Sigmoid colon (tissue), 7 donors: ENCODE measurements around the gene RGS7. TPM values are rescaled to one million over a fixed set of nuclear protein-coding genes. Genes with fewer than 3 reads are reported as not detected.
"Not testable (repeated sequence)": the region's sequence is repeated elsewhere in the genome, so short reads cannot be mapped to it uniquely, and the experiment has no call there.

Experiments
- DNase-seq: peaks from one replicate; pipeline ENCODE4 v3.0.0-alpha.2; 2019
- H3K27ac ChIP-seq, 4 donors: fragments of 200-600 bp; sonication (generic); one replicate each; pipeline ENCODE4 v1.5.1; 2016 to 2019; ENCODE audit warnings: mild to moderate bottlenecking in 1 of 4
- H3K27me3 ChIP-seq, 3 donors: fragments of 200-600 bp; sonication (generic); one replicate each; pipeline ENCODE4 v1.5.1; 2019; ENCODE audit warnings: mild to moderate bottlenecking in 1 of 3
- H3K36me3 ChIP-seq, 4 donors: fragments of 200-600 bp; sonication (generic); one replicate each; pipeline ENCODE4 v1.5.1; 2016 to 2019
- H3K4me1 ChIP-seq, 4 donors: fragments of 200-600 bp; sonication (generic); one replicate each; pipeline ENCODE4 v1.5.1; 2017 to 2019
- H3K4me3 ChIP-seq, 4 donors: fragments of 200-600 bp; sonication (generic); one replicate each; pipeline ENCODE4 v1.5.1; 2017 to 2019; ENCODE audit warnings: mild to moderate bottlenecking in 2 of 4, moderate library complexity in 1 of 4
- H3K9me3 ChIP-seq, 4 donors: fragments of 200-600 bp in 3 of 4; sonication (generic) in 3 of 4; one replicate each; pipeline versions ENCODE4 v1.5.1 to v1.6.1; 2013 to 2019
- CTCF ChIP-seq, 4 experiments: fragments of 450-650 bp in 3 of 4; fragments of 200-600 bp in 1 of 4; IDR thresholded peaks; one replicate each; pipeline ENCODE4 v1.5.1; 2016 to 2019; ENCODE audit warnings: antibody characterized with exemption in 4 of 4, mild to moderate bottlenecking in 3 of 4, moderate library complexity in 2 of 4
- EP300 ChIP-seq, 4 donors: sonication (generic); formaldehyde crosslinking; IDR thresholded peaks; one replicate each; pipeline ENCODE4 v1.6.1; 2017; ENCODE audit warnings: antibody characterized with exemption in 4 of 4
- POLR2A ChIP-seq, 2 donors: fragments of 450-650 bp; IDR thresholded peaks; one replicate each; pipeline ENCODE4 v1.6.1; 2016; ENCODE audit warnings: antibody characterized with exemption in 2 of 2, mild to moderate bottlenecking in 2 of 2, moderate library complexity in 2 of 2
- POLR2AphosphoS5 ChIP-seq, 4 donors: sonication (generic); formaldehyde crosslinking; IDR thresholded peaks; one replicate each; pipeline ENCODE4 v1.6.1; 2017; ENCODE audit warnings: antibody characterized with exemption in 4 of 4
- WGBS, 2 donors: extraction: QIAGEN DNeasy Blood & Tissue Kit; methylation state at CpG; one replicate each; pipeline ENCODE4 v1.1.7; 2013; 5-methylcytosine and 5-hydroxymethylcytosine counted together
- intact Hi-C: fragments of 100-400 bp; cut with DNase I; formaldehyde crosslinking; loops from one replicate; pipeline ENCODE4 v1.15.1; 2023
- polyA plus RNA-seq, 3 donors: library from polyadenylated mRNA; stranded (reverse); fragments of 200-250 nt; gene quantifications; one replicate each; pipeline ENCODE4 v1.2.3, GENCODE V29; 2013
- total RNA-seq, 4 donors: library from RNA; depleted of rRNA; stranded (reverse); fragments of >200 nt; gene quantifications; one replicate each; pipeline ENCODE4 v1.1.0, GENCODE V29; 2016
- donor health status: healthy with polysubstance abuse.
- donor health status: Bipolar disorder and iron deficiency.
- donor health status: healthy.

RGS7 gene
- total and polyA plus RNA-seq, 7 donors = 0.10 to 1.8 (median 0.33) TPM; not detected in 4

GRCh38 chr1:240987928-240988327, 369.1 kb downstream of the RGS7 start:
- Histone ChIP-seq H3K4me1 (no peaks in the 10 kb centered on the region), H3K27ac (no peak overlapping the region), H3K36me3 (no peaks in the 10 kb centered on the region), H3K4me3 (no peak overlapping the region), H3K27me3 (no peaks in the 10 kb centered on the region), H3K9me3 (no peaks in the 10 kb centered on the region)
- intact Hi-C loops = no loop called here
- 13 to 59% methylated on average over 5 of the region's 5 CpGs for WGBS, 2 donors
- DNase-seq = no peak
- TF ChIP-seq POLR2A (IDR thresholded peaks at IDR 0.05) (no peak), CTCF (IDR thresholded peaks at IDR 0.05) (no peak), POLR2AphosphoS5 (IDR thresholded peaks at IDR 0.05) (no peak), EP300 (IDR thresholded peaks at IDR 0.05) (no peak)

- intact Hi-C loops = no loop called here
- no peaks in the 10 kb centered on the region for H3K4me1 ChIP-seq
- WGBS, 2 donors = 90 to 93% methylated on average over 5 of the region's 5 CpGs
- no peak for TF ChIP-seq EP300 (IDR thresholded peaks at IDR 0.05)
- TF ChIP-seq POLR2AphosphoS5 (IDR thresholded peaks at IDR 0.05) = no peak
- TF ChIP-seq CTCF (IDR thresholded peaks at IDR 0.05) = no peak
- TF ChIP-seq POLR2A (IDR thresholded peaks at IDR 0.05) = no peak
- H3K27me3 ChIP-seq = no peaks in the 10 kb centered on the region
- DNase-seq = no peak
- no peaks in the 10 kb centered on the region for H3K9me3 ChIP-seq
- no peak overlapping the region for H3K4me3 ChIP-seq
- H3K27ac ChIP-seq = no peak overlapping the region
- no peaks in the 10 kb centered on the region for H3K36me3 ChIP-seq
These were observed 371.9 kb downstream of the RGS7 start for GRCh38 chr1:240985081-240985480.

DNA sequence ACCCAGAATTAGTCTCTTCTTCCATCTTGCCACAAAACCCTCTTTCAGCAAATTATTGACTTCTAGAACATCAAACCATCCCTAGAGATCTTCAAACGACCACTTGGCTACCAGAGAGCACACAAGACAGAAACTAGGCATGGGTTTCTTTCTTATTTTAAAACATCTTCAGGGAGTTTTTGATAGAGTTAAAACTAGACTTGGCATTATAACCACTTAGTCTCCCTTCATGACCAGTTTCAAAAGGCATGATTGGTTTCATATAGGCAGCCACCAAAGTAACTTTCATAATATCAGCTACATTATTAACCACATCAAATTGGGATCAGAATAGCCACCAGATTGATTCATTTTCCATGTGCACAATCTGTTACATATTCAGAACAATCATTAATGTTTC, 376.7 kb downstream of the RGS7 start:
- no peaks in the 10 kb centered on the region for H3K27me3 ChIP-seq
- no peaks in the 10 kb centered on the region for H3K9me3 ChIP-seq
- WGBS, 2 donors = 53 to 67% methylated on average over 1 of the region's 1 CpG
- no peaks in the 10 kb centered on the region for H3K36me3 ChIP-seq
- intact Hi-C loops = no loop called here
- H3K4me3 ChIP-seq = no peak overlapping the region
- no peak for TF ChIP-seq CTCF (IDR thresholded peaks at IDR 0.05)
- TF ChIP-seq EP300 (IDR thresholded peaks at IDR 0.05) = no peak
- no peak for TF ChIP-seq POLR2A (IDR thresholded peaks at IDR 0.05)
- TF ChIP-seq POLR2AphosphoS5 (IDR thresholded peaks at IDR 0.05) = no peak
- no peak for DNase-seq
- no peak overlapping the region for H3K27ac ChIP-seq
- H3K4me1 ChIP-seq = no peaks in the 10 kb centered on the region

DNA sequence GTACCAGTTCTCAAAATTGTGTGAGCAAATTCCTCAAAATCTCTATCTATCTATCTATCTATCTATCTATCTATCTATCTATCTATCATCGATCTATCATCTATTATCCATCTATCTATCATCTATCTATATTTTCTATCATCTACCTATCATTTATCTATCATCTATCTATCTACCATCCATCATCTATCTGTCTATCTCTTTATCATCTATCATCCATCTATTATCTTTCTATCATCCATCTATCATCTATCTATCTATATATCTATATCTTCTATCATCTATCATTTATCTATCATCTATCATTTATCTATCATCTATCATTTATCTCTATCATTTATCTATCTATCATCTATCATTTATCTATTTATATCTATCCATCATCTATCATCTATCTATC, 380.3 kb downstream of the RGS7 start:
- no peaks in the 10 kb centered on the region for H3K27me3 ChIP-seq
- 91 to 92% methylated on average over 1 of the region's 1 CpG for WGBS, 2 donors
- no peak for DNase-seq
- no peak overlapping the region for H3K27ac ChIP-seq
- no peak overlapping the region for H3K4me3 ChIP-seq
- intact Hi-C loops = no loop called here
- H3K9me3 ChIP-seq = no peaks in the 10 kb centered on the region
- no peaks in the 10 kb centered on the region for H3K36me3 ChIP-seq
- no peaks in the 10 kb centered on the region for H3K4me1 ChIP-seq
- TF ChIP-seq EP300 (IDR thresholded peaks at IDR 0.05) (no peak), CTCF (IDR thresholded peaks at IDR 0.05) (no peak), POLR2A (IDR thresholded peaks at IDR 0.05) (no peak), POLR2AphosphoS5 (IDR thresholded peaks at IDR 0.05) (no peak)

- Histone ChIP-seq H3K4me1 (no peaks in the 10 kb centered on the region), H3K27me3 (no peaks in the 10 kb centered on the region), H3K36me3 (no peaks in the 10 kb centered on the region), H3K4me3 (no peak overlapping the region), H3K9me3 (no peaks in the 10 kb centered on the region), H3K27ac (no peak overlapping the region)
- 85 to 86% methylated on average over 3 of the region's 3 CpGs for WGBS, 2 donors
- intact Hi-C loops = no loop called here
- DNase-seq = no peak
- TF ChIP-seq CTCF (IDR thresholded peaks at IDR 0.05) (no peak), EP300 (IDR thresholded peaks at IDR 0.05) (no peak), POLR2AphosphoS5 (IDR thresholded peaks at IDR 0.05) (no peak), POLR2A (IDR thresholded peaks at IDR 0.05) (no peak)
These were observed 383.1 kb downstream of the RGS7 start for GRCh38 chr1:240973875-240974274.

- DNase-seq, H3K27me3 ChIP-seq, intact Hi-C loops, H3K4me1 ChIP-seq, H3K27ac ChIP-seq, H3K9me3 ChIP-seq, H3K4me3 ChIP-seq, H3K36me3 ChIP-seq: not testable (repeated sequence)
- 93 to 96% methylated on average over 3 of the region's 4 CpGs for WGBS, 2 donors
These were observed 384.9 kb downstream of the RGS7 start for GRCh38 chr1:240972059-240972458.
